ENCODE data around the gene ATP2A3.
"Not testable (repeated sequence)": the region's sequence is repeated elsewhere in the genome, so short reads cannot be mapped to it uniquely, and the experiment has no call there.

Gene ATP2A3

DNA sequence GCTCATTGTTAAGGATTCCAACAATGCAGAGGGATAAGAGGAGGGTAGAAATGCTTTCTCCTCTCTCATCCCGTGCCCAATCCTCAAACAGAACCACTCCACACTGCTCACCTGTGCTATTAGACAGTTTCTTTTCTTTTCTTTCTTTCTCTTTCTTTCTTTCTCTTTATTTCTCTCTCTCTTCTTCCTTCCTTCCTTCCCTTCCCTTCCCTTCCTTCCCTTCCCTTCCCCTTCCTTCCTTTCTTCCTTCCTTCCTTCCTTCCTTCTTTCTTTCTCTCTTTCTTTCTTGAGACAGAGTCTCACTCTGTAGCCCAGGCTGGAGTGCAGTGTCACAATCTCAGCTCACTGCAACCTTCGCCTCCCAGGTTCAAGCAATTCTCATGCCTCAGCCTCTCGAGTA is 27.5 kb upstream of the ATP2A3 start:
- DNase-seq (ENCODE audit: low read depth): not testable (repeated sequence)

DNA sequence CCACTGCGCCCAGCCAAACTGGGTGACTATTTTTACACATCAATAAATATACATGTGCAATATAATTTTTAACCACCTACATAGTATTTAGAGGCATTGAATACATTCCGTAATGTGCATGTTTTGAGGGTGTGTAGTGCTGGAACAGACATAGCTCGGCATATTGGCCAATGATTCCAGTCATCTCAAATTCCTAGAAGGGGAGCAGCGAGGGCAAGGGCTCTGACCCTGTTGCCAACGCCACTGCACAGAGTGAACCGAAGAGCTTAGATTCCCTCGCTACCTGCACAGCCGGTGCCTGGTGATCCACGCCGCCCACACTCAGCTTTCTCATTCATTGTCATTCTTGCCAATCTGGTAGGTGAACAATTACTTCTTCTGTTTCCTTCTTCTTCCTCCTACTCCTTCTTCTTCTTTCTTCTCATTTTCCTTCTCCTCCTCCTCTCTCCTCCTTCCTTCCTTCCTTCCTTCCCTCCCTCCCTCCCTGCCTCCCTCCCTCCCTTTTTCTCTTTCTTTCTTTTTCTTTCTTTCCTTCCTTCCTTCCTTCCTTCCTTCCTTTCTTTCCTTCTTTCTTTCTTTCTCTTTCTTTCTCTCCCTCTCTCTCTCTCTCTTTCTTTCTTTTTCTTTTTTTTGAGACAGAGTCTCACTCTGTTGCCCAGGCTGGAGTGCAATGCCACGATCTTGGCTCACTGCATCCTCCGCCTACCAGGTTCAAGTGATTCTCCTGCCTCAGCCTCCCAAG is 26.3 kb upstream of the ATP2A3 start:
- no peak for DNase-seq (ENCODE audit: low read depth)

DNA sequence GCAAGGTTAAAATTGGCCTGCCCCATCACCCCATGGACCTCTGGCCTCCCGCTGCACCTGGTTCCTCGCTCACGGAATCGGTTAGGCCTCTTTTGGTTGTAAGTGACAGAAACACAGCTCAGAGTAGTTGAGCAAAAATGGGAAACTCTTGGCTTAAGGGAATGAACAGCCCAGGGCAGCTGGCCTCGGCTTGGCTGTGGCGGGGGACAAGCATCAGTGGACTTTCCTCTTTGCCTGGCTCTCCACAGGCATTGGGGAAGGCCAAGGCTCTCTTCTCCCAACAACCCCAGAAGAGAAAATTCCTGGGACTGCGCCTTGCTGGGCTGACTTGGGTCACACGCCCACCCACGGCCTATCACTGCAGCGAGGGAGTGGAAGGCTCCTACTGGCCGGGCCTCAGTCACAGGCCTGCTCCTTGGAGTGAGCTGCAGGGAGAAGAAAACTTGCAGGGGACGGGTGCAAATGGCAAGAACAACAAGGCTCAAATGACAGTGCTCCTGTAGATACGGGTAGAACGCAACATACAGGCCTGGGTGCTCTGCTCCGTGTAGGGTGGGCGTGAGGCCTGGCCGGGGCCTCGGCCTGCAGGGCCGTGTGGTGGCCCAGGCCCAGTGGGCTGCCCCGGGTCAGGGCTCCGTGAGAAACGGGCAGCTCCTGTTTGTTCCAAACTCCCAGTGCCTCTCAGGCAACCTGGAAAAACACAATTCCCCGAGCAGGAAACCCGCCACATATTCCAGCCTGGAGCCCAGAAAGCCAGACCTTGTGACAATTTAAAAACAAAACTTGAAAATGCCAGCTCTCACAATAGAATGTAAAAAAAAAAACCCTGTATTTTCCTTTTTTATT is 25.0 kb upstream of the ATP2A3 start:
- no peak for DNase-seq (ENCODE audit: low read depth)

DNA sequence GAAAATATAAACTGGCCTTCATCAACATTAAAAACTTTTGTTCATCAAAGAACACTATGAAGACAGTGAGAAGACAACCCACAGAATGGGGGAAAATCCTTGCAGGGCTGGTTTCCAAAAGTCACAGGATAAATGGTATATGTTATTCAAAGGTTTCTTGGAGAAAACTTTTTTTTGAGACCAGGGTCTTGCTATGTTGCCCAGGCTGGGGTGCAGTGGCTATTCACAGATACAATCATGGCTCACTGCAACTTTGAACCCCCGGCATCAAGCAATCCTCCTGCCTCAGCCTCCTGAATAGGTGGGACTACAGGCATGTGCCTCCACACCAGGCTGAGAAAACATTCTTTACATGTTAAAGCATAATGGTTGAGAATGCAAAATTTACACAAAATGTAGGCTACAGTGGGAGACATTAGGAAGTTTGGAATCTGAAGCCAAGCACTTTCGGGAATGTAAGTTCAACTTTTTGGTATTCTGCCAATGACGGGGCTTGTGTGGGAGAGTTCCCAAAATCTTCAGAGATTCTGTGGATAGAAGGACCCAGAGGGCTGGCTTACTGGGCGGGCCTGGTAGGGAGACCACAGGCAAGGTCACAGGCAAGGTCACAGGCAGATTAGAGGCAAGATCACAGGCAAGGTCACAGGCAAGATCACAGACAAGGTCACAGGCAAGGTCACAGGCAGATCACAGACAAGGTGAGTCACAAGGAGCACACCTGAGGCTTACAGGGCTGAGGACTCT is 24.2 kb upstream of the ATP2A3 start:
- DNase-seq (ENCODE audit: low read depth): no peak

DNA sequence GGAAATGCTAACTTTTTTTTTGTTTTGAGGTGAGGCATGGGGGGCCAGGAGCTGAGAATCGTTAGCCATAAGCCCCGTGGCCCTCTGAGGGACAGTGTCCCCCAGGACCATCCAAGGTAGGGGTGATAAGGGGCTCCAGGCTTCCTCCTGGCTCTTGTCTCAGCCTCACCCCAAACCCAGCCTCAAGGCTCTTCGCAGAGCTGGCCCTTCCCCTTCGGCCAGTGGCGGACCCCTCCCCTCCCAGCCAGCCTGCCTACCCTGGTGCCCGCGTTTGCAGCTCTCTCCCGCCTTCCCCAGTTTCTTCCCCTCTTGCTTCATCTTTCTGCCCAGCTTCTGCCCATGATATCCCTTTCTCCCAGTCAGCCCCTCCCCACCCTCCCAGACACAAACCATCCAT is 22.7 kb upstream of the ATP2A3 start:
- no peak for DNase-seq (ENCODE audit: low read depth)

DNA sequence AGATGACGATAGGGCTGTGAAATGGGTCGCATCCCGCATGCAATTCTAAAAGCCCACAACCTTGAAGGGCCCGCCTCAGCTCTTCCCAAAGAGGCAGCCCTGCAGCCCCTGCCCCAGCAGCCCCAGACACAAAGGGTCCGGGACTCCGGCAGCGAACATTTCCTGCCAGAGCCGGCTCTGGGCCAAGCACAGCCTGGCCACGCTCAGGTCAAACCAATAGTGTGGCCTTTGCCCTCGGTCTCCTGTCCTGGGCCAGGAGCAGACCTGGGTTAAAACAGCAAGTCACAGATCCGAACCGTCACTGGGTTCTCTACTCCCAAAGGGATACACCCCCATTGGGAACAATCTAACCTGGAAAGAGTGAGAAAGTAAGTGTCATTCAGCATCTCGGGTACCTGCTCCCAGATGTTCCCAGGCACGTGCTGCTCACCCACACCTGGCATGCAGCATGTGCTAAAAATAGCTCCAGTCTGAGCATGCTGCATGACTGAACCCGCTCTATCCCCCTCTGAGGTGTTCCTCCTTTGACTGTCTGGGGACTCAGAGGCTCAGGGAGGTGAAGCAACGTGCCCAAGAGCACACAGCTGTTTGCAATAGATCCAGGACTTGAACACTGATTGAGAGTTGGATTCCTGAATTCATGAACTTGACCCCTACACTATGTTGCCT is 22.2 kb upstream of the ATP2A3 start:
- DNase-seq (ENCODE audit: low read depth): no peak

DNA sequence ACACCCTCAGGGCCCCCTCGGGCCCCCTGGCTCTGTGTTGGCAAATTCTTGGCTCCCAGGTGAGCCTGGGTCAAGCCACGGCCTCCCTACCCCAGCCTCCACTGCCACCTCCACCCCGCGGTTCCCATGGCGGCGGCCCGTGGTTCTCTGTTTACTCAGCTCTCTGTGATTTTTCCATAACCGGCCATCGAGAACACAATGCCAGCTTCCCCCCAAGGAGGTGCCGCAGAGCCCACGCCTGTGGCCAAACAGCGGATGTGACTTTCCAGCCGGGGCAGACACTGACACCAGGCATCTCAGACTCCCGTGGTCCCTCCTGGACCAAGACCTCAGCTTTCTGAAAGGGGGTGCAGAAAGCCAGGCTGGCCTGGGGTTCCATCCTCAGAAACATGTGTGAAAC is 21.6 kb upstream of the ATP2A3 start:
- DNase-seq (ENCODE audit: low read depth): no peak

DNA sequence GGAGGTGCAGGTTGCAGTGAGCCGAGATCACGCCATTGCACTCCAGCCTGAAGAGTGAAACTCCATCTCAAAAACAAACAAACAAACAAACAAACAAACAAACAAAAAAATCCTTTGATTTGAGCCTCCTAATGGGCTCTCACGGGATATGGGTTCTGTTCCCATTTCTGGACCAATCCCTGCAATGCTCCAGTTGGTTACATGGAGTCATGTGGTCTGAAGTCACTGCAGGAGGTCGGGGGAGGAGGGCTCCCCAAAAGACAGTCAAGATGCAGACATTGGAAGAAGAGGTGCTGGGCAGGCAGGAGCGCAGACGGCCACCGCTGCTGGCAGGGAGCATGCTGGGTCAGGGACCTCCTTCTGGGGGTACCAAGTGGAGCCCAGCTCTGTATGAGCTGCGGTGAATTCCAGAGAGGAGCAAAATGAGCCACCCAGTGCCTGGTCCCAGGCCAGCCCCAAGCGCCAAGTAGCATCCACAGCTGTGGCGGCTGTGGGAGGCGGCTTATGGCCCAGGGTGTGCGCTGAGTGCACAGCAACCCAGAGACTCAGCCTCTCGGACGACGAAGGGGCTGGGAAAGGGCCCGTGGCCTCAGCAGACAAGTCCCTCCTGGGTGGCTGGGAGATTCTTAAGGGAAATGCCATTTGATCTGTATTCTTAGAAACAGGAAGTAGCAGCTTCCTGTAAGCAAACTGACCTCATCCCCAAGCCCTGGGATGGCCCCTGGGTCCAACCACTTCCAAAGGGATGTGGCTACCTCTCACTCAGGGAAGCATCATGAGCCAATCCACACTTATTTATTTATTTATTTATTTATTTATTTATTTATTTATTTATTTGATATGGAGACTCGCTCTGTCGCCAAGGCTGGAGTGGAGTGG is 19.6 kb upstream of the ATP2A3 start:
- DNase-seq (ENCODE audit: low read depth): no peak

DNA sequence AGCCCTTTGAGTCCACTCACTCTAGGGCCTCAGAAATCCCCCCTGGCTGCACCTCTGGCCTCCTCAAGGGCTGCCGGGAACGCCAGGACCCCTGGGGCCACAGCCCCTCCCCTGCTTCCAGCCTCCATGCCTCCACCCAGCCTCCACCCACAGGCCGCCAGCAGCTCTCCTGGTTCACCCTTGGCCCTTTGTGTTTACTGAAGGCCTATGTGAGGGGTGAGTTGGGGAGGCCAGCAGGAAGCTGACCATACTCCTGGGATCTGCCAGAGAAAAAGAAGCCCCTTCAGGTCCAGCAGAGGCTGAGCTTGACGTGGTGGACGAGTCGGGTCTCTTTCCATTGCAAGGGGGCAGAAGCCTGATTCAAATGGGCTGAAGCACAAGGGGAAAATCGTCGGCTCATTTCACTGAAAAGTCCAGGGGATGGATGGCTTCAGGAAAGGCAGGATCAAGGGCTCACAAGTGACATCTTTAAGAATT is 18.3 kb upstream of the ATP2A3 start:
- no peak for DNase-seq (ENCODE audit: low read depth)

DNA sequence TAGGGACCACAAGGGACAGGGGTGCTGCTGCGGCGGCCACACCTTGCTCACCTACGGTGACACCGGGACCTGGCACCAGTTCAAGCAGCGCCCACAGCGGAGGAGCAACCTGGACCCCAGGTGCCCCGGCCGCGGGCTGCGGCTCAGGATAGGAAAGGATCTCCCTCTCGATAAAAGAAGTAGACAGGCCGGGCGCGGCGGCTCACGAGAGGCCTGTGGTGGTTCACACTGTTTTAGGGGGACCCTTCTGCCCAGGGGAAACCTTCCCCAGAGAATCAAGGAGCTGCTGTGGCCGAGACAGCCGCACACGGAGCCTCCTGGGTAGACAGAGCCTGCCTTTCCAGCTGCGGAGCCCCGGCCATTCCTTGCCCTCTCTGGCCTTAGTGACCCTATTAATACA is 17.9 kb upstream of the ATP2A3 start:
- no peak for DNase-seq (ENCODE audit: low read depth)

DNA sequence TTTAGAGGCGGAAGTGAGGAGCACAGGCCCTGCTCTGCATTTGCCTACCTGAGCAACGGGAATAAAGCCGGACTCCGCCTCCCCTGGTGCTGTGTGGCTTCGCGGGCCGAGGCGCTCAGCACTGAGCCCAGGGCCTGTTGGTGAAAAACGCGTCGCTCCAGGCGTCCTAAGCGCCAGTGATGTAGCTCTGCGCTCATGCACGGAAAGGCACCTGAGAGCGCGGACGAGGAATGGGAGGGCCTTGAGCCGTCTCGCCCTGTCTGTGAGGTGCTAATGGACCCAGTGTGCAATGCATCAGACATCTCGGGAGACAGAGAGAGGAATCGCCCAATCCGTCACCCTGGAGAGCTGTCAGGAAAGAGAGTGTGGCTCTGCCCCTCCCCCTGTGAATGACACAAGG is 17.2 kb upstream of the ATP2A3 start:
- no peak for DNase-seq (ENCODE audit: low read depth)

DNA sequence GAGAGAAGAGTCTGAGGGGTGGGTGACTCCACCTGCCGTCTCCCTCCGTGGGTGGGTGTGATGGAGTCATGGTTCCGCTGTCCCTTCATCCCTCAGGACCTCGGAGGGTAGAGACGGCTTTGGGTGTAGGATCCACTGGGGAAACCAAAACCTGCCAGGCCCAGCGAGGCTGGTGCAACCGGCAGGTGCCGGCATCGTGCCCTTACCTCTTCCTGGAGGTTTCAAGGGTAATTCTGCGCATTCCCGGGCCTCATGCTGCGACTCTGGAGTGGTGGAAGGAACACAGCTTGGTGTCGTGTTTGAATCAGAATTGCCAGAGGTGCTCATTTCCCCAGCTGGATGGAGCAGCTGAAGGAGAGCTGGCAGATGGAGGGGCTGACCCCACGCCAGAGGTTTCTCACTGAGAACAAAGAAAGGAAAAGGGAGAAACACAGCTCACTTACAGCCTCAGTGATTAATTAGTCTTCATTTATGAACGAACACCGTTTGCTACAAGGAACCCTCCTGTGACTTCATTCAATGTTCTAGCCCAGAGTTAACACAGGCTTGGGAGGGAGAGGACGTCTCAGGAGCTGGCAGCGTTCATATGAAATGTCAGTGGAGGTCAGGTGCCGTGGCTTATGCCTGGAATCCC is 16.3 kb upstream of the ATP2A3 start:
- DNase-seq (ENCODE audit: low read depth): no peak

DNA sequence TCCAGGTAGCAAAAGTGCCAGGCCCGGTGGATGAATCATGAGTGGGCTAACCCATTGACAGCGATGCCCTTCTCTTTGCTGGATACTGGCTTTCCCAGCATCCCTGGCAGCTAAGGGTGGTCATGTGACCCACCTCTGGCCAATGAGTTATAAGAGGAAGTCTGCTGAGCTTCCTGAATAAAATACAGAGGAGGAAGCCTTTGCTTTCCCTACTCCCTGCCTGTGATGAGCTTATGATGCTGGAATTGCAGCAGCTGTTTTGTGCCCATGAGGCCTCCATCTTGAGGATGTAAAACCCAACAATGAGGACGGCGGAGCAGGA is 15.0 kb upstream of the ATP2A3 start:
- no peak for DNase-seq (ENCODE audit: low read depth)

DNA sequence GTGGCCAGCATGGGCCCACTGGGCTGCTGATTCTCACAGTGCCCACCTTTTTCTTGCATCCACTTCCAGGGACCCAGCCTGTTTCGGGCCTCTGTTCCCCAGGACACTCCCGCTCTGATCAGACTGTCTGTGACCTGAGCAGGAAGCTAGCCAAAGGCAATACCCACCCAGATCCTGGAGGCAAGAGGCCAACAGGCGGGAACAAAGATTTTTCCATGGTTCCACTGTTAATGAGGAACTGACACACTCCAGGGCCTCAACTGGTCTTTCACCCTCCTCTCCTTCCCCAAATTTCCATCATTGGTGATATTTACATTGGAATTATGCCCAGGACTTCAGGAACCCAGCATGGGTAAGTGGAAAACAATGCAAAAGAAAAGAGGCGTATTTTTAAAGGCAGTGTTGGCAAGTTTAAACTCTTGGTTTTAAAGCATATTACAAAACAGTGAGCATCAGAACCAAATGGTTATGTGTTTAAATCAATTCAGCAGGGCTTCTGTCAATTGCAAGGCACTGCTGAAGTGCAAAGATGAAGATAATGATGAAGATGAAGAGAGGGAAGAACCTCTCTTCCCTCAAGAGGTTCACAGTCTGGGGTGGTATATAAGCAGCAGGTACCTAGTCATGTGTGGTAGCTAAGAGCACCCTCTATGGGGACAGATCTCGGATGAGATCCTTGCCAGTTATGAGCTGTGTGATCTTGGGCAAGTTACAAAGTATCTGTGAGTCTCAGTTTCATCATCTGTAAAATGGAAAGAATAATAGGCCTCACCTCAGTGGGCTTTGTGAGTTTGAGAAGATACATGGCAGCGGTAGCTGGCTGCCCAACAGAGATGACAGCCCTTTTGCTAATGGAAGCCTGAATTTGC is 14.4 kb upstream of the ATP2A3 start:
- no peak for DNase-seq (ENCODE audit: low read depth)

DNA sequence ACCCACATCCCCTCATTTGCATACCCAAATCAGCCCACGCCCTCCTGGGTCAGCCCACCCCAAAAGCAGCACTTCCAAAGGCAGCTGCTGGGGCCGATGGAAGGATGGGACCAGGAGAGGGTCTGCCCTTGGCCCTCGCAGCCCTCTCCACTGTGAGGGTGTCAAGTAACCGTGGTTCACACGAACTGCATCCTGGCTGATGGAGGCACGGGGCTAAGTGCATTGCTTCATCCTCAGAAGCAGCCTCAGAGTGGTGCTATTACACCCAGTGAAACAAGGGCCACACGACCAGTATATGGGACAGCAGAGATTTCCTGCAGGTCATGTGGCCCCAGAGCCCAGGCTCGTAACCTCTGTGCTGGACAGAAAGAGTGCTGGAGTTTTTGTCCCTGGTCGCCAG is 13.2 kb upstream of the ATP2A3 start:
- no peak for DNase-seq (ENCODE audit: low read depth)

DNA sequence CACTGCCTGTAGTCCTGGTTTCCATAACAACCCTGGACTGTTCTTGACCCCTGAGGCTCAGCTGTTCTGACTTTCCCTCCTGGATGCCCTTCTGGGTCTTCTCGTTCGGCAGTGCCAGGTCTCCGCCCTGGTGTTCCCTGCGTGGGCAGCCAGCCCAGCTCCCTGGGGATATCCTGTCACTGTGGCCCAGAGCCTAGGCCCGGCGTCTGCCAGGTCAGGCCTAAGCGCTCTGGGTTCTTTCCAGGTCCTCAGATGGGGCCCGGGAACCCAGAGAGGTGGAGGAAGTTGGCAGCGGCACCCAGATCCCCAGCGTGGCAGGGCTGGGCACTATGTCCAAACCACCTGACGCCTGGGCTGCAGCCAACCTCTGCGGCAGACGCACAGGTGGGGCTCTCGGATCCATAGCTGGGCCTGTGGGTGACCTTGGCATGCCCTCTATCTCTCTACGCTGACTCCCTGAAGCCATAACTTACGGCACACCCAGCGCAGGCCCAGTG is 12.5 kb upstream of the ATP2A3 start:
- no peak for DNase-seq (ENCODE audit: low read depth)

DNA sequence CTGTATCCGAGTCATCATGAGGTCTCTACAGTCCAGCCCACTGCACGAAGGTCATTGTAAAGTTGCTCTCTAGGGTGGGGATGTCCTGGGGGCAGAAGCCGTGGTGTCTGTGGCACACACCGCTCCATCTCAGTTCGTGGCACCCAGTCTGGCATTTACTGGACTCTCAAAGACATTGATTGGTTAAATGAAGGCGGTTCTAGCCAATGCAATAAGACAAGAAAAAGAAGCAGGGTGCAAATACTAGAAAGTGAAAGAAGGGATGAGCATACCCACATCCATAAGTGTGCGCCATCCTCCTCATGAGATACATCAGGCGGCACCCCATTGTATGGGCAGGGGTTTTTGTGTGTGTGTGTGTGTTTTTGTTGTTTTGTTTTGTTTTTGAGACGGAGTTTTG is 10.7 kb upstream of the ATP2A3 start:
- no peak for DNase-seq (ENCODE audit: low read depth)

DNA sequence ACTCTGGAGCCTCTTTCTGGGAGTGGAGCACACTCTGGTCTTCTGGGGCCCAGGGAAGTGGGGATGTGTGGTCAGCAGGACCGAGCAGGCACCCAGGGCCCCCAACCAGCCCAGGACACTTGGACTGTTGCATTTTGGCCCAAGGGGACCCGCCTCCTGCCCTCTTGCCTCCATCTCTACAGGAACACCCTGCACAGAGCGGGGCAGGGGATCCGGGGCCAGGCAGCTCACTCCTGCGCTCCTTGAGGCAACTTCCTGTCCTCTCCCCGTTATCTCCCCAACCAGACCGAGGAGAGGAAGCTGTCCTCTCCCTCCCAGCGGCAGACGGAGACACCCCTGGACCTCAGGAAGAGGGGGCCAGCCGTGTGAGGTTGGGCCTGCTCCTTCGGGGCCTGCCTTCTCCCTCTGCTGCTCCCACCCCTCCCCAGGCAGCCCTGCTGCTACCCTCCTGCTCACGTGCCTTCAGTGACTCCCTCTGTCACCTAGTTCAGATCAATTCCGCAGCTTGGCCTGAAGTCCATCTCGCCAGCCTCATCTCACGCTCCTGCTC is 10.0 kb upstream of the ATP2A3 start:
- no peak for DNase-seq (ENCODE audit: low read depth)

DNA sequence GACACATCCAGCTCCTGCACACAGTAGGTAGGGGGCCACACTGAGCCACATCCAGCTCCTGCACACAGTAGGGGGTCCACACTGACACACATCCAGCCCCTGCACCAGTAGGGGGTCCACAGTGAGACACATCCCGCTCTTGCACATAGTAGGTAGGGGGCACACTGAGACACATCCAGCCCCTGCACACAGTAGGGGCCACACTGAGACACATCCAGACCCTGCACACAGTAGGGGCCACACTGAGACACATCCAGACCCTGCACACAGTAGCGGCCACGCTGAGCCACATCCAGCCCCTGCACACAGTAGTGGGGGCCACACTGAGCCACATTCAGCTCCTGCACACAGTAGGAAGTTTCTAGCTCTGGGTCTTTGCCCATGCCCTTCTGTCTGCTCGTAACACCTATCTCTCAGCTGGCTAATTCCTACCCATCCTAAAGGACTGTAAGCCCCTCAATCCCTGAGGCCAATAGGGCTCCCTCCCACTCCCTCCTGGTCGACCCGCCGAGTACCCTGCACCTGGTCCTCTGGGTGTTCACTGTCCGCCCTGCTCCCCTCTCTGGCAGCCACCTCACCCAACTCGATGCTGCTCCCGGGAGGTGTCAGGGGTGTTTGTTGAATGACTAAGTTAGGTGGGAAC is 9.4 kb upstream of the ATP2A3 start:
- DNase-seq (ENCODE audit: low read depth): no peak
